CD4-positive, alpha-beta T cell treated with Interleukin-15 for 4 hours (primary cell): ENCODE results near the gene RAD51B.

Experiments
- DNase-seq: peaks from one replicate; pipeline ENCODE4 v3.0.0-alpha.2; 2020; ENCODE audit warnings: low spot score

The RAD51B gene

GRCh38 chr14:68487805-68488590, 668.4 kb downstream of the RAD51B start:
- no peak for DNase-seq

GRCh38 chr14:68491793-68492192, 672.2 kb downstream of the RAD51B start:
- no peak for DNase-seq

- no peak for DNase-seq
Observed at GRCh38 chr14:68492381-68493151, 673.0 kb downstream of the RAD51B start.

GRCh38 chr14:68493152-68493911, 673.8 kb downstream of the RAD51B start:
- no peak for DNase-seq

GRCh38 chr14:68495101-68496039, 675.8 kb downstream of the RAD51B start:
- DNase-seq, result no peak

GRCh38 chr14:68497011-68497410, 677.4 kb downstream of the RAD51B start:
- no peak for DNase-seq

- DNase-seq, result no peak
Observed at GRCh38 chr14:68499451-68499850, 679.9 kb downstream of the RAD51B start.

- no peak for DNase-seq
Observed at GRCh38 chr14:68501171-68501570, 681.6 kb downstream of the RAD51B start.

- DNase-seq, result no peak
Observed at GRCh38 chr14:68501614-68502052, 682.1 kb downstream of the RAD51B start.

GRCh38 chr14:68502230-68502629, 682.7 kb downstream of the RAD51B start:
- no peak for DNase-seq

- DNase-seq, result no peak
Observed at GRCh38 chr14:68503186-68503825, 683.7 kb downstream of the RAD51B start.

GRCh38 chr14:68504861-68505260, 685.3 kb downstream of the RAD51B start:
- no peak for DNase-seq

- no peak for DNase-seq
Observed at GRCh38 chr14:68506021-68506644, 686.6 kb downstream of the RAD51B start.

GRCh38 chr14:68506645-68507419, 687.3 kb downstream of the RAD51B start:
- peak; percentile 65 for DNase-seq

GRCh38 chr14:68507544-68508081, 688.0 kb downstream of the RAD51B start:
- DNase-seq, result peak; percentile 63

GRCh38 chr14:68508581-68508980, 689.0 kb downstream of the RAD51B start:
- no peak for DNase-seq

GRCh38 chr14:68509188-68509983, 689.8 kb downstream of the RAD51B start:
- no peak for DNase-seq
